Measurements from ENCODE around the gene TEX28.

- TF ChIP-seq CTCF (IDR thresholded peaks at IDR 0.05 in 4 of 5, conservative IDR thresholded peaks at IDR 0.05 in 1 of 5) (no peak), POLR2A (IDR thresholded peaks at IDR 0.05) (no peak)
Observed at GRCh38 chrX:154294791-154295574, at the start of gene TEX28.
